Kidney epithelial cell (primary cell): ENCODE data around the gene PRC1. TPM values are rescaled to one million over a fixed set of nuclear protein-coding genes. Genes with fewer than 3 reads are reported as not detected.

ENCODE experiments used
- DNase-seq: peaks from one replicate; pipeline ENCODE4 v3.0.0-alpha.2; 2010; ENCODE audit warnings: low read depth
- H3K27me3 ChIP-seq: 2 replicates; pipeline ENCODE4 v1.6.0; 2011; ENCODE audit warnings: low read length; ENCODE audit not compliant: control insufficient read depth, insufficient read depth
- H3K36me3 ChIP-seq: 2 replicates; pipeline ENCODE4 v1.5.1; 2011; ENCODE audit warnings: low read length; ENCODE audit not compliant: control insufficient read depth, insufficient read depth
- H3K4me3 ChIP-seq: 2 replicates; pipeline ENCODE4 v1.5.1; 2011; ENCODE audit warnings: low read depth, mild to moderate bottlenecking, control low read depth, low read length
- total RNA-seq: library from RNA; depleted of rRNA; stranded (reverse); fragments of >200 nt; gene quantifications from 2 replicates; pipeline ENCODE4 v1.2.3, GENCODE V29; 2015
- TF ChIP-seq, protein P1 (sequence below): IDR thresholded peaks from 2 replicates; pipeline ENCODE4 v1.5.1; 2011; ENCODE audit warnings: mild to moderate bottlenecking, moderate library complexity, low read length, control low read depth, inconsistent platforms; ENCODE audit not compliant: insufficient read depth, poor library complexity, severe bottlenecking

Gene PRC1, protein sequence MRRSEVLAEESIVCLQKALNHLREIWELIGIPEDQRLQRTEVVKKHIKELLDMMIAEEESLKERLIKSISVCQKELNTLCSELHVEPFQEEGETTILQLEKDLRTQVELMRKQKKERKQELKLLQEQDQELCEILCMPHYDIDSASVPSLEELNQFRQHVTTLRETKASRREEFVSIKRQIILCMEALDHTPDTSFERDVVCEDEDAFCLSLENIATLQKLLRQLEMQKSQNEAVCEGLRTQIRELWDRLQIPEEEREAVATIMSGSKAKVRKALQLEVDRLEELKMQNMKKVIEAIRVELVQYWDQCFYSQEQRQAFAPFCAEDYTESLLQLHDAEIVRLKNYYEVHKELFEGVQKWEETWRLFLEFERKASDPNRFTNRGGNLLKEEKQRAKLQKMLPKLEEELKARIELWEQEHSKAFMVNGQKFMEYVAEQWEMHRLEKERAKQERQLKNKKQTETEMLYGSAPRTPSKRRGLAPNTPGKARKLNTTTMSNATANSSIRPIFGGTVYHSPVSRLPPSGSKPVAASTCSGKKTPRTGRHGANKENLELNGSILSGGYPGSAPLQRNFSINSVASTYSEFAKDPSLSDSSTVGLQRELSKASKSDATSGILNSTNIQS
- total RNA-seq: 17.0 and 30.0 TPM in 2 replicates

DNA sequence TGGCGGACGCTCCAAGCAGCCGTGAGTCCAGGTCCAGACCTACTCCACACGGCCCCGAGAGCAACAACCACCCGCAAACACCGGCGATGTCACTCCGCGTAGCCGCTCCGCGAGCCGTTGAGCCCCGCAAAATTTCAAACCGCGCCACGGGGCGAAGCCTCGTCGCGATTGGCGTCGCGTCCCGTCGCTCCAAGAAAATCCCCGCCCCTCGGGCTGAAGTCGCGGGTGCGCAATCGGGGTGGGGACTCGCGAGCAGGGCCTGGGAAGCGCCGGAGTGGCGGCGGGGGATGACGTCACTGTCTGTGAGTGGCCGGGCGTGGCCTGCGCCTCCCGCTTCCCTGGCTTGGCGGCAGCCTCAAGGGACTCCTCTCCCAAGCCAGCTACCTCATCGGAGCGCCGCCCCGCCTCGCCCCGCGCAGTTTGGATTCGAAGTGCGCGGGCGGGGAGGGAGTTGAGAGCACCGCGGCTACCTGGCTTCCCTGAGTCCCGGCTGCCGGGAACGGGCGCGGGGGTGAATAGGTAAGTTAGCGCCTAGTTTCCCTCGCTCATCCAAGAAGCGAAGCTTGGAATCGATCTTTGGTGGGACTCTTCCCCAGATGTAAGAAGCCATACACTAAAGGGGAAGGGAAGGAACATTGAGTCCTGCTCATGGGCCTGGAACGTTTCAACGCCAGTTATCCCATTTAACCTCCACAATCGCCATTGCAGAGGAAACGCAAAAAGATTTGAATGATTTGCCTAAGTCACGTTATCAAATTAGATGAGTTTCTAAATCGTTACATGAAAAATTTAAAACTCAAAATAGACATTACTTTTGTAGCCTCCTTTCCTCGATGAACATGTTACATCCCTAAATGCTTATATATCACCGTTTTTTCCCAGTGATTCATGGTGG is at the start of gene PRC1:
PRC1 (minus strand) TSS at position 119 of the 895 bp plus-strand sequence; CDS start at position 1, 118 bp downstream.
- DNase-seq: peak; percentile 83
- Histone ChIP-seq H3K36me3 (no peaks in the 10 kb centered on the region), H3K27me3 (no peaks in the 10 kb centered on the region), H3K4me3 (peak within 1 kb of the TSS; percentile 100)
- TF ChIP-seq, protein P1, sequence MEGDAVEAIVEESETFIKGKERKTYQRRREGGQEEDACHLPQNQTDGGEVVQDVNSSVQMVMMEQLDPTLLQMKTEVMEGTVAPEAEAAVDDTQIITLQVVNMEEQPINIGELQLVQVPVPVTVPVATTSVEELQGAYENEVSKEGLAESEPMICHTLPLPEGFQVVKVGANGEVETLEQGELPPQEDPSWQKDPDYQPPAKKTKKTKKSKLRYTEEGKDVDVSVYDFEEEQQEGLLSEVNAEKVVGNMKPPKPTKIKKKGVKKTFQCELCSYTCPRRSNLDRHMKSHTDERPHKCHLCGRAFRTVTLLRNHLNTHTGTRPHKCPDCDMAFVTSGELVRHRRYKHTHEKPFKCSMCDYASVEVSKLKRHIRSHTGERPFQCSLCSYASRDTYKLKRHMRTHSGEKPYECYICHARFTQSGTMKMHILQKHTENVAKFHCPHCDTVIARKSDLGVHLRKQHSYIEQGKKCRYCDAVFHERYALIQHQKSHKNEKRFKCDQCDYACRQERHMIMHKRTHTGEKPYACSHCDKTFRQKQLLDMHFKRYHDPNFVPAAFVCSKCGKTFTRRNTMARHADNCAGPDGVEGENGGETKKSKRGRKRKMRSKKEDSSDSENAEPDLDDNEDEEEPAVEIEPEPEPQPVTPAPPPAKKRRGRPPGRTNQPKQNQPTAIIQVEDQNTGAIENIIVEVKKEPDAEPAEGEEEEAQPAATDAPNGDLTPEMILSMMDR: no peak

DNA sequence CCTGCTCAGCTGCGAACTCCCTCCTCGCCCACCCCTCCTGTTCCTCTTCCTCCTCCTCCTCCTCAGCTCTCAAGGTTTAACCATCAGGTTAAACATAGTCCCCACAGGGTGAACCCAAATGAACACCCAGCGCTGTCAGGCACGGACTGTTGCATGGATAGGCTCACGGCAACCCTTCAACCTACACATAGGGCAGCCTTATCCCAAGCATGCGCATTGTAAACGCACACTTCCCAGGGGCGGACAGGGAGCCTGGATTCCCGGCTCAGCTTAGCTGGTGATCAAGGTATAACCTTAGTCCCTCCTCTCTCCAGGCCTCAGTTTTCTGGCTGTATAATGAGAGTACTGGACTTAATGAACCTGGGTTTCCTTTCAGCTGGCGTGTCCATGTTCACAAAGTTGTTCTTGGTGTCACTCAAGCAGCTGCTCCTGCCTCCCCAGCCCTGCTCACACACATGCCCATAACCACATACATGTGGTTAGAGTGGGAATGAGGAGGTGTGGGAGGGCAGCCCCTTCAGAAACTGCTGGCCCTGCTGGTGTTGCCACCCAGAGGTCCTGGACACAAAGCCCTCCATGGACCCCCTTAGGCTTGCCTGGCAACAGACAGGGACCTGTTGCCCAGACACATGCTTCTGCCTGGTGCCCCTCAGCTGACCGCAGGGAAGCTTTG is 49.0 kb upstream of the PRC1 start:
- no peaks in the 10 kb centered on the region for H3K27me3 ChIP-seq
- no peak overlapping the region for H3K4me3 ChIP-seq
- H3K36me3 ChIP-seq: no peaks in the 10 kb centered on the region
- DNase-seq: no peak
- TF ChIP-seq, protein P1: no peak

DNA sequence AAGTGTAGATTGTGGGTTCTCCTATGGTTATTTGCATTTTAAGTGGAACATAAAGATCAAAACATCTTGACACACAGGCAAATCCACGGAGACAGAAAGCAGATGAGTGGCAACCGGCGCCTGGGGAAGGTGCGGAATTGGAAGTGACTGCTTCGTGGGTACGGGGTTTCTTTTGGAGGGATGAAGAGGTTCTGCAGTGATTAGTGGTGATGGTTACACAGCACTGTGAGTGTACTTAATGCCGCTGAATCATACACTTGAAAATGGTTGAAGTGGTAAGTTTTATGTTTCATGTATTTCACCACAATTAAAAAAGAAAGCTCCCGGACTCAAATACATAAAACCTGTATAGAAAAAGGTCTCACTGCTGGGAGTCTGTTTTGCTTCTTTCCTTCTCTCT is 46.5 kb upstream of the PRC1 start:
- H3K4me3 ChIP-seq: no peak overlapping the region
- H3K27me3 ChIP-seq: no peaks in the 10 kb centered on the region
- H3K36me3 ChIP-seq: no peaks in the 10 kb centered on the region
- DNase-seq: no peak
- TF ChIP-seq, protein P1: no peak

DNA sequence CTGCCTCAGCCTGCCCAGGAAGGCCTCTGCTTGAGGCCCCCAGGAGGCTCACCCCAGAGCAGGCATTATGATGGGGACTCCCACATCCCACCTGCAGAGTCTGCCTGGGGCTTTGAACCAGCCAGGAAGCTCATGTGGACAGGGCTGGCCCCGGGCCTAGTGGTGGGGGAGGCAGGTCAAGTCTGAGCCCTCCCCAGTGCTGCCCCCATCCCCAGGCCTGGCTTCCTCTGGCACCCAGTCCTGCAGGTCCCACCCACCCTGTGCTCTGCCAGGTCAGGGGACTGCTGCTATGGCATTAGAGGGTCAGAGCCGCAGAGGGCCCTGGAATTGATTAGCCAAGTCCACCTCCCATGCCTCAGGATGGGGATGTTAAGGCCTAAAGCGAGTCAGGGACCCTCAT is 45.7 kb upstream of the PRC1 start:
- Histone ChIP-seq H3K4me3 (no peak overlapping the region), H3K36me3 (no peaks in the 10 kb centered on the region), H3K27me3 (no peaks in the 10 kb centered on the region)
- TF ChIP-seq, protein P1: no peak
- no peak for DNase-seq

DNA sequence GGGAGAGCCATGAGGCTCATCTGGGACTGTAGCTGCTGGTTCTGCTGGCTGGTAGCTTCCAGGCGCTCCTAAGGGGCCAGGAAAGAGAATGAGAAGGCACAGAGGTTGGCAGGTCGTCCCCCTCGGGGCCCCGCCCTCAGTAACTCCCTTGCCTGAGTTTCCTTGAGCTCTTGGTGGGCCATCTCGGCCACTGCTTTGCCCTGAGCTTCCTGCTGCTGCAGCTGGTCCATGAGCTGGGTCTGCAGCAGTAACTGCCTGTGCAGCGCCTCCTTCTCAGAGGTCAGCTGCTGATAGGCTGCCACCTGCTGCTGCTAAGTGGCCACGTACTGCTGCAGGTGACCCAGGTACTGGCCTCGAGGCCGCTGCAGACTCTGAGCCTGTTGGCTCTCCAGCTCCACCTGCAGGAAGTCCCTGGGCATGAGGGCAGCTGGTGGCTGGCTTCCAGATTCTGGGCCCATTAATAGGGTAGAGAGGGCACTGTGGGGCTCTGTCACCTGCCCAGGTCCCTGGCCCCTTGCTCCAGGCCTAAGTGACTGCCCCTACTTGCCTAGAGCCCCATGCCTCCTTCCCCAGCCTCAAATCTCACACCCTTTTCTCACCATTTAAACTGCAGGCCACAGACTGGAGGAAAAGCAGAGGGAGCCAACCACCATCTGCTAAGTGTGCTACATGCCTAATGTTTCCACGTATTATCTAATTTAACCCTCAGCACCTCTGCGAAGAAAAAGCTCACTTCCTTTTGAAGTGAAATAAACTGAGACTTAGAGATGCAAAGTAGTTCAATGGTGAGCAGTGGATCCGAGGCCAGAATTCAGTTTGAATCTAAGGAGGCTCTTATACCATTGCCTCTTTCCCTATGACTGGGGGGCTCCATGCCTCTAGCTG is 38.8 kb upstream of the PRC1 start:
- Histone ChIP-seq H3K4me3 (no peak overlapping the region), H3K36me3 (no peaks in the 10 kb centered on the region), H3K27me3 (peaks cover 8% of the 10 kb centered on the region)
- TF ChIP-seq, protein P1: peak; percentile 87
- DNase-seq: no peak
